ENCODE data around the gene VSX1.
A peak's percentile ranks its signal among the peaks of the same experiment; 100 is the strongest.

The VSX1 gene

DNA sequence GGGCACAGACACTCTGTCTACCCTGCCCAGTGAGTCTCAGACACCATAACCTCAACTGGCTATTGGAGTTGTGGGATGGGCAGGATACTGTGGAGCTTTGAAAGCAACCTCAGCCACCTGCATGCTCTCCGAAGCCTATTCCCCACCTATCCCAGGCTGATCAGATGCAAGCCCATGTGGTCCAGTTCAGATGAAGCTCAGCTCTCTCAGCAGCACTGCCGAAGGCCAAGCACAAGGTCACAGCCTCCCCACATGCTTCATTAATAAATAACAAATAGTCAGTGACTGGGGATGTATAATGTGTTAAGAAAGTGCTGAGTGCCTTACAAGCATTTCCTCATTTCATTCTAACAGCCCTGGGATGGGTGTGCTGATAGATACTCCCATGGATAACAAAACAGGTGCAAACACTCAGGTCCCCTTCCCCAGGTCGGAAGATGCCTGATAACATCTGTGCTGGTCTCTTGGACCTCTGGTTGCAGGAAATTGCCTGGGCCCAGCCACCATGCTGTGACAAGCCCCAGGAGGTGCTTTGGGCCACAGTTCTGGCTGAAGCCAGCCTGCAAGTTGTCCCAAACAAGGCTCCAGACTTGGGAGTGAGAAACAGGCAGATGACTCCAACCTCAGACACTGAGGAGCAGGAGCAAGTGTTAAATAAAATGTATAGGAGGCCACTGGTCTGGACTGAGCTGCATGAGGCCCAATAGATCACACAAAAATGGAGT, 27.7 kb downstream of the VSX1 start:
- TF ChIP-seq, protein P1, sequence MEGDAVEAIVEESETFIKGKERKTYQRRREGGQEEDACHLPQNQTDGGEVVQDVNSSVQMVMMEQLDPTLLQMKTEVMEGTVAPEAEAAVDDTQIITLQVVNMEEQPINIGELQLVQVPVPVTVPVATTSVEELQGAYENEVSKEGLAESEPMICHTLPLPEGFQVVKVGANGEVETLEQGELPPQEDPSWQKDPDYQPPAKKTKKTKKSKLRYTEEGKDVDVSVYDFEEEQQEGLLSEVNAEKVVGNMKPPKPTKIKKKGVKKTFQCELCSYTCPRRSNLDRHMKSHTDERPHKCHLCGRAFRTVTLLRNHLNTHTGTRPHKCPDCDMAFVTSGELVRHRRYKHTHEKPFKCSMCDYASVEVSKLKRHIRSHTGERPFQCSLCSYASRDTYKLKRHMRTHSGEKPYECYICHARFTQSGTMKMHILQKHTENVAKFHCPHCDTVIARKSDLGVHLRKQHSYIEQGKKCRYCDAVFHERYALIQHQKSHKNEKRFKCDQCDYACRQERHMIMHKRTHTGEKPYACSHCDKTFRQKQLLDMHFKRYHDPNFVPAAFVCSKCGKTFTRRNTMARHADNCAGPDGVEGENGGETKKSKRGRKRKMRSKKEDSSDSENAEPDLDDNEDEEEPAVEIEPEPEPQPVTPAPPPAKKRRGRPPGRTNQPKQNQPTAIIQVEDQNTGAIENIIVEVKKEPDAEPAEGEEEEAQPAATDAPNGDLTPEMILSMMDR (IDR thresholded peaks at IDR 0.05; ENCODE audit: low read depth, low read length): no peak

DNA sequence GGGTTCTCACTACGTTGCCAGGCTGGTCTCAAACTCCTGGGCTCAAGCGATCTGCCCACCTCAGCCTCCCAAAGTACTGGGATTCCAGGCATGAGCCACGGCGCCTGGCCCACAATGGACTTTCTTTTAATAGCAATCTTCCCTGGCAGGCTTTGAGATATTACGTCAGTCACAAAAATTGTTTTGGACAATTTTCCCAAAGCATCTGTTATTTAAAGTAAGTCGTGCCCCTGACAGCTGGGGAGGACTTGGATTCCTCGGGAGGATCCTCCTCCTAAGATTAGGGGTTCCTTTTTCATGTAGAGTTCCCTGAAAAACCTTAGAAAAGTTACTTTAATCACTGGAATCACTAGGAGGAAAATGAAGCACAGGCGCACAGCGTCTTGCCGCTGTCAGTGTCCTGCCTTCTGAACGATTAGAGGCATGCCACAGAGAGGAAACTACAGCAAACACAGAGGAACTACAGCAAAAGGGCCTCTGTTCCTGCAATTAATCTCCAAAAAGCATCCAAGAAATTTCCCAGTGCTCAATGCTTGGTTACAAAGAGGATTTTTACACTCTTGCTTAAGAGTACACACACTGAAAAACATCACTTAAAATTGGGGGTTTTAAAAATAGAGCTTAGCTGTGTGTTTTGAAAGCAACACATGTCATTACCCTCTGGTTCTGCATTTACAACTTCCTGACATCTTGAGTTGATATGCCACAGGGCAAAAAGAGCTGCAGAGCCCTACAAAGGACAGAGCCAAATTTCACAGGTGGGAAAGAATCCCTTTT, 28.5 kb downstream of the VSX1 start:
- TF ChIP-seq, protein P1 (IDR thresholded peaks at IDR 0.05; ENCODE audit: low read depth, low read length): no peak
- DNase-seq (ENCODE audit: low read depth in 2 of 2): peak; percentile 41 to 83
- no peak overlapping the region for H3K4me3 ChIP-seq (replicated peaks in 1 of 2; ENCODE audit: low read depth in 2 of 2, low read length in 2 of 2)

More for the DNA sequence above, 27.7 kb downstream of the VSX1 start:
- DNase-seq (ENCODE audit: low read depth in 2 of 2): no peak
- H3K4me3 ChIP-seq (replicated peaks in 1 of 2; ENCODE audit: low read depth in 2 of 2, low read length in 2 of 2): no peak overlapping the region

DNA sequence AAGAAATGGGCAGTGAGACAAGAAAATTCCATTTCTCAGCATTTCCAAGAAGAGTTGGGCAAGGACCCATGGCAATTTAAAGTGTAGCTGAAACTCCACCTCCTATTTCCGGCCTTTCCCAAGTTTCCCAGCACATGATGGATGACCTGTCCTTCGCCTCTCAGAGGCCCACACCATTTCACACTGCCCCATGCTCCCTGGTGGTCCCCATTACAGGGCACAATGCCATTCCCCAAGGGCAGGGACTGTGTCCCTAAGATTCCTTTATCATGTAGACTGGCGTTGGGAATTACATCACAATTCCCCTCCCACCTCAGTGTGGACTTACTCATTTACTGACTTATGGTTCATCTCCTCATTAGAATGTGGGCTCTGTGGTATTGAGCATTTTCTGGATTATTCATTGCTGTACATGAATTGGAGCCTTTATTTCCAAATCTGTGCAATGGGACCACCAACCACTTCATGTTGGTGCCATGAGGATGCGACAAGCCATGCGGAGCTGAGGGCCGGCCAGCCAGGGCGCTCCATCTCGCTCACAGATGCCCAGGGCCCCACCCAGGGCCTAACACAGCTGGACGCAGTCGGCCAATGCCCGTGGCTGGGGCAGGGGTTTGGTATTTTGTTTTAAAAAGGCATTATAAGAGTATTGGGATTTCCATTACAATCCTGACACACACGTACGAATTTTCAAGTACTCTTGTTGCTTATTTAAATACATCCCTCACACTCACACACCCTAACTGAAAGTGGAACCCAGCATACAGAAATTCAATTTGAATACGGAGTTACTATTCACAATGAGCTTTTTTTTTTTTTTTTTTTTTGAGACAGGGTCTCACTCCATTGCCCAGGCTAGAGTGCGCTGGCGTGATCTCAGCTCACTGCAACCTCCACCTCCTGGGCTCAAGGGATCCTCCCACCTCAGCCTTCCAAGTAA, 29.4 kb downstream of the VSX1 start:
- TF ChIP-seq, protein P1 (IDR thresholded peaks at IDR 0.05; ENCODE audit: low read depth, low read length): no peak
- no peak overlapping the region for H3K4me3 ChIP-seq (replicated peaks in 1 of 2; ENCODE audit: low read depth in 2 of 2, low read length in 2 of 2)
- DNase-seq (ENCODE audit: low read depth in 2 of 2): peak in 1 of 2 donors; percentile 91

DNA sequence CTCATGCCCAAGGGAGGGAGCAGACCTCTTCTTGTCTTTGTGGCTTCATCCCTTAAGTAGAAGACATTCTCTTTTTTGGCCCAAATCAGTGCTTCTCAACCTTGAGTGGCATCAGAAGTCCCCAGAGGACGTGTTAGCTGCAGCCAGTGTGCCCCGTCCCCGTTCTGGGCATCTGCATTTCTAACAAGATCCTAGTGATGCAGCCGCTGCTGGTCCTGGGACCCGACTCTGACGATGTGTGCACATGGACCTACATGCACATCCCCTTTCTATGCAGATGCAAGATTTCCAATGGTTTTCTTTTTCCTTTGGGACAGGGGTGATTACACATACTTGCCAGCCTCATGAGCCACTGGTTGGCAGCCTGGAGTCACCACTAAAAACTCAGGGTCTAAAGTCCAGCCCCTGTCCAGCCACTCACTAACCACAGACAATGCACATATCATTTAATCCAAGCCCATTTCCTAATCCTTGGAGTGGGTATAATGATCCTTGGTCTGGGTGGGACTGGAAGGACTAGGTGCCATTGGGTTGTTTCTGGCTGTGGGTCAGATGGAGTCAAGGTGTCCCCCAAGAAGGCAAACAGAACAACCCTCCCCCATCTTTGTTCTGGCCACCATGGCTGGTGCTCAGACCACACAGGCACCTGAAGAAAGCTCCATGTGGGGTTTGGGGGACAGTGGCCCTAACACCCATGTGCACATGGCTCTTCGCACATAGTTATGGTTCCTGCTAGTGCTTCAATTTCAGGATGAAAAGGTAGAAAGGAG, 30.4 kb downstream of the VSX1 start:
- no peak overlapping the region for H3K4me3 ChIP-seq (replicated peaks in 1 of 2; ENCODE audit: low read depth in 2 of 2, low read length in 2 of 2)
- TF ChIP-seq, protein P1 (IDR thresholded peaks at IDR 0.05; ENCODE audit: low read depth, low read length): no peak
- DNase-seq (ENCODE audit: low read depth in 2 of 2): no peak

DNA sequence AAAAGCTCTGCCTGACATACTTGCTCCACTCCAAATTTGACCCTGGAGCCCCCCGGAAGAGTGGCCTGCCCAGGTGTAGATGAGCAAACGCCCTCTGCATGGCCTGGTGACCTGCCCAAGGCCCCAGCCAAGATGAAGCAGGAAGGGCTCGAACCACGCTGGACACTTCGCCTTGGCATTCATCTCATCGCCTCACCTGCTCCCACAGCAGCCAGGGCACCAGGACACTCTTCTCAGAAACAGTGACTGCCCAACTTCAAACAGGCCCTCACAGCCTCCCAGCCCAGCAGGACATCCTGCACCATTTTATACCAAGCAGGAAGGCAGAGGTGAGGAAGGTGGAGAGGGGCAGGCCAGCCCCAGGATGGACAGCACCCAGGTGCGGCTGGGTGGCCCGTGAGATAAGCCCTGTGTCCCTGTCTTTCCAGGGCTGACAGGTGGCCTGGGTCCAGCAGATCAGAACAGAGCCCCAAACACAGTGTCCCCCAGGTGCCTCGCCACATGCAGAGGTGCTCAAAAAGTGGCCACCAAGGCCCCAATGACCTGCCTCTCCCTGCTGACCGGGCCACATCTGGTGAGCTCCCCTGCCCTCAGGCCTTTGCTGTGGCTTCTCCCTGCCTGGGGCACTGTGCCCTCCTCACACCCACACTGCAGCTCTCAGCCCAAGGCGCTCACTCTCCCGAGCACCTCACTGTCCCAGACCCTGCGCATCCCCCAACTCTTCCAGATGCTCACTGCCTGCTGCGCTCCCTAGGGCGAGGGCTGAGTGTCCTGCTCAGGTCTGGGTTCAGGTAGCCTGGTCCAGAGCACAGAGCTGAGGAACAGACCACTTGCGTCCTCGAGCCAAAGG, 31.2 kb downstream of the VSX1 start:
- TF ChIP-seq, protein P1 (IDR thresholded peaks at IDR 0.05; ENCODE audit: low read depth, low read length): no peak
- H3K4me3 ChIP-seq (replicated peaks in 1 of 2; ENCODE audit: low read depth in 2 of 2, low read length in 2 of 2): no peak overlapping the region
- no peak for DNase-seq (ENCODE audit: low read depth in 2 of 2)

Data from cardiac fibroblast (primary cell).